IMR-90 (cell line): Measurements from ENCODE around the gene CAV3. TPM values are rescaled to one million over a fixed set of nuclear protein-coding genes. Genes with fewer than 3 reads are reported as not detected.

Source experiments
- ATAC-seq: fragments of 200-7000 bp; cut with Tn5 transposase; 2 replicates; pipeline ENCODE4 v1.9.1; 2020; ENCODE audit warnings: low read depth, mild to moderate bottlenecking, moderate library complexity
- BruUV-seq: library from RNA; stranded (reverse); fragments of 400-500 nt; replicated peaks from 2 replicates; lab custom pipeline; 2021; lab: Mats Ljungman, UMichigan
- CTCF ChIA-PET: fragments of 300-600 bp; formaldehyde crosslinking; extraction: SDS; loops from one replicate; lab custom pipeline; 2021; ENCODE audit warnings: antibody characterized with exemption; lab: Yijun Ruan, JAX
- POLR2A ChIA-PET: fragments of 300-600 bp; sonication (Branson Sonifier 250); formaldehyde crosslinking; loops from one replicate; lab custom pipeline; 2022; ENCODE audit warnings: antibody characterized with exemption; ENCODE audit not compliant: unreplicated experiment; lab: Charles Lee
- DNase-seq: peaks from one replicate; pipeline ENCODE4 v3.0.0; 2013
- H2AFZ ChIP-seq: replicated peaks from 2 replicates; pipeline ENCODE3; 2013; ENCODE audit warnings: low read length, mild to moderate bottlenecking; ENCODE audit not compliant: poor library complexity
- H2AK5ac ChIP-seq: 2 replicates; pipeline ENCODE4 v1.6.1; 2013; ENCODE audit warnings: low read depth, low read length, inconsistent platforms
- H2AK9ac ChIP-seq: replicated peaks from 2 replicates; pipeline ENCODE3; 2013; ENCODE audit warnings: mild to moderate bottlenecking, low read depth, low read length, moderate library complexity; ENCODE audit not compliant: poor library complexity
- H2BK120ac ChIP-seq: 2 replicates; pipeline ENCODE4 v1.6.1; 2013; ENCODE audit warnings: low read depth, low read length, inconsistent platforms
- H2BK15ac ChIP-seq: 3 replicates; pipeline ENCODE4 v1.6.1; 2013; ENCODE audit warnings: low read depth, low read length, inconsistent platforms
- H2BK20ac ChIP-seq: 2 replicates; pipeline ENCODE4 v1.6.1; 2013; ENCODE audit warnings: low read depth, mild to moderate bottlenecking, inconsistent platforms, low read length, moderate library complexity
- H2BK5ac ChIP-seq: 2 replicates; pipeline ENCODE4 v1.6.1; 2013; ENCODE audit warnings: mild to moderate bottlenecking, low read depth, low read length, inconsistent platforms; ENCODE audit not compliant: poor library complexity, severe bottlenecking
- H3K14ac ChIP-seq: replicated peaks from 2 replicates; pipeline ENCODE4 v1.6.1; 2013; ENCODE audit warnings: low read depth, low read length, inconsistent platforms
- H3K18ac ChIP-seq: 2 replicates; pipeline ENCODE4 v1.6.1; 2013; ENCODE audit warnings: low read depth, low read length, control low read depth
- H3K23ac ChIP-seq: 2 replicates; pipeline ENCODE4 v1.6.1; 2013; ENCODE audit warnings: low read depth, low read length, inconsistent platforms
- H3K27ac ChIP-seq: 2 replicates; pipeline ENCODE4 v1.5.1; 2013; ENCODE audit warnings: mild to moderate bottlenecking, control low read depth, low read length; ENCODE audit not compliant: insufficient read depth
- H3K27me3 ChIP-seq: 2 replicates; pipeline ENCODE4 v1.6.1; 2013; ENCODE audit warnings: low read length; ENCODE audit not compliant: control insufficient read depth, insufficient read depth
- H3K36me3 ChIP-seq: 2 replicates; pipeline ENCODE4 v1.6.1; 2013; ENCODE audit warnings: low read length, mixed read lengths; ENCODE audit not compliant: control insufficient read depth, insufficient read depth
- H3K4ac ChIP-seq: 2 replicates; pipeline ENCODE4 v1.6.1; 2013; ENCODE audit warnings: low read depth, low read length, inconsistent platforms
- H3K4me1 ChIP-seq: 2 replicates; pipeline ENCODE4 v1.6.1; 2013; ENCODE audit warnings: low read length, mixed read lengths; ENCODE audit not compliant: control insufficient read depth, insufficient read depth
- H3K4me2 ChIP-seq: 2 replicates; pipeline ENCODE4 v1.6.1; 2013; ENCODE audit warnings: low read depth, mild to moderate bottlenecking, control low read depth, low read length, moderate library complexity
- H3K4me3 ChIP-seq: 2 replicates; pipeline ENCODE4 v1.5.1; 2013; ENCODE audit warnings: low read depth, mild to moderate bottlenecking, control low read depth, low read length, moderate library complexity; ENCODE audit not compliant: insufficient read depth
- H3K56ac ChIP-seq: 2 replicates; pipeline ENCODE4 v1.6.1; 2013; ENCODE audit warnings: low read length, inconsistent platforms; ENCODE audit not compliant: insufficient read depth; ENCODE audit errors: extremely low read depth
- H3K79me1 ChIP-seq, 2 experiments: 2 replicates each; pipeline ENCODE4 v1.6.1; 2013; ENCODE audit warnings: low read length in 2 of 2, inconsistent platforms in 1 of 2, low read depth in 1 of 2
- H3K9ac ChIP-seq: 2 replicates; pipeline ENCODE4 v1.6.1; 2013; ENCODE audit warnings: low read depth, low read length, control low read depth
- H3K9me1 ChIP-seq: 2 replicates; pipeline ENCODE4 v1.6.1; 2013; ENCODE audit warnings: low read length, inconsistent platforms; ENCODE audit not compliant: insufficient read depth
- H3K9me3 ChIP-seq: 2 replicates; pipeline ENCODE4 v1.6.1; 2013; ENCODE audit warnings: low read length; ENCODE audit not compliant: control insufficient read depth, insufficient read depth
- H4K20me1 ChIP-seq: 2 replicates; pipeline ENCODE4 v1.6.1; 2013; ENCODE audit warnings: low read length, inconsistent platforms; ENCODE audit not compliant: insufficient read depth
- H4K5ac ChIP-seq: 2 replicates; pipeline ENCODE4 v1.6.1; 2013; ENCODE audit warnings: mild to moderate bottlenecking, low read depth, low read length, control low read depth
- H4K8ac ChIP-seq, 2 experiments: 2 replicates each; pipeline ENCODE4 v1.6.1; 2013; ENCODE audit warnings: low read depth in 2 of 2, low read length in 2 of 2, control low read depth in 1 of 2, inconsistent platforms in 1 of 2
- H4K91ac ChIP-seq: 2 replicates; pipeline ENCODE4 v1.6.1; 2013; ENCODE audit warnings: low read depth, low read length, inconsistent platforms; ENCODE audit not compliant: insufficient read depth
- BHLHE40 ChIP-seq: fragments of 150-350 bp; IDR thresholded peaks from 2 replicates; pipeline ENCODE4 v1.6.1; 2016; ENCODE audit warnings: mild to moderate bottlenecking, low read depth, low read length
- CEBPB ChIP-seq: IDR thresholded peaks from 2 replicates; pipeline ENCODE4 v1.6.1; 2012; ENCODE audit warnings: low read depth, low read length, improper control_type of control experiment
- CHD1 ChIP-seq: IDR thresholded peaks from 2 replicates; pipeline ENCODE4 v1.6.1; 2012; ENCODE audit warnings: low read depth, low read length, improper control_type of control experiment
- FOS ChIP-seq: fragments of 150-350 bp; IDR thresholded peaks from 2 replicates; pipeline ENCODE4 v1.6.1; 2016; ENCODE audit warnings: low read depth, low read length
- MAFK ChIP-seq: IDR thresholded peaks from 2 replicates; pipeline ENCODE4 v1.6.1; 2012; ENCODE audit warnings: low read depth, low read length, improper control_type of control experiment
- MAZ ChIP-seq: IDR thresholded peaks from 2 replicates; pipeline ENCODE4 v1.6.1; 2012; ENCODE audit warnings: low read depth, mild to moderate bottlenecking, low read length, improper control_type of control experiment, moderate library complexity, borderline replicate concordance
- MXI1 ChIP-seq: IDR thresholded peaks from 2 replicates; pipeline ENCODE4 v1.6.1; 2012; ENCODE audit warnings: low read depth, mild to moderate bottlenecking, low read length, moderate library complexity, borderline replicate concordance
- NFE2L2 ChIP-seq: fragments of 150-350 bp; IDR thresholded peaks from 2 replicates; pipeline ENCODE4 v1.6.1; 2016; ENCODE audit warnings: low read depth, mild to moderate bottlenecking, low read length
- POLR2A ChIP-seq: IDR thresholded peaks from 2 replicates; pipeline ENCODE4 v1.6.1; 2012; ENCODE audit warnings: mild to moderate bottlenecking, low read depth, low read length
- RAD21 ChIP-seq: IDR thresholded peaks from 2 replicates; pipeline ENCODE4 v1.6.1; 2012; ENCODE audit warnings: low read length, improper control_type of control experiment
- RCOR1 ChIP-seq: IDR thresholded peaks from 2 replicates; pipeline ENCODE4 v1.6.1; 2012; ENCODE audit warnings: mild to moderate bottlenecking, low read length, improper control_type of control experiment; ENCODE audit not compliant: insufficient replicate concordance
- RFX5 ChIP-seq: IDR thresholded peaks from 2 replicates; pipeline ENCODE4 v1.8.0; 2012; ENCODE audit warnings: low read depth, mild to moderate bottlenecking, low read length, moderate library complexity
- SMC3 ChIP-seq: fragments of 150-350 bp; IDR thresholded peaks from 2 replicates; pipeline ENCODE4 v1.6.1; 2016; ENCODE audit warnings: low read depth, mild to moderate bottlenecking, antibody characterized with exemption, low read length, moderate library complexity
- USF2 ChIP-seq: fragments of 150-350 bp; IDR thresholded peaks from 2 replicates; pipeline ENCODE4 v1.6.1; 2017; ENCODE audit warnings: mild to moderate bottlenecking, antibody characterized with exemption, low read length, low read depth
- WGBS, 2 experiments: methylation state at CpG; one replicate each; pipeline versions ENCODE4 v1.1.5 to v1.1.7; 2013; ENCODE audit warnings: missing lambda C conversion rate in 2 of 2; ENCODE audit not compliant: insufficient read length in 1 of 2; ENCODE audit errors: extremely low coverage in 2 of 2; 5-methylcytosine and 5-hydroxymethylcytosine counted together
- dilution Hi-C: fragments of 300-500 bp; cut with HindIII; formaldehyde crosslinking; loops from one replicate; pipeline ENCODE4 v1.14.3; 2018; ENCODE audit warnings: low sequenced_read_pairs; ENCODE audit not compliant: unreplicated experiment
- in situ Hi-C: fragments of 300-500 bp; cut with MboI; formaldehyde crosslinking; loops from 3 replicates; pipeline ENCODE4 v1.14.3; 2019; ENCODE audit warnings: low sequenced_read_pairs, inconsistent platforms, mixed read lengths
- intact Hi-C: fragments of 100-400 bp; cut with micrococcal nuclease; formaldehyde crosslinking; loops from 2 replicates; pipeline ENCODE4 v1.10.0; 2022
- polyA plus RNA-seq, 3 experiments: library from polyadenylated mRNA; depleted of rRNA; stranded (reverse); fragments of >200 nt; gene quantifications; 2 replicates each; pipeline ENCODE4 v1.2.3, GENCODE V29; 2012; ENCODE audit warnings: low replicate concordance in 1 of 3
- total RNA-seq: library from RNA; depleted of rRNA; stranded (reverse); fragments of >200 nt; gene quantifications from 2 replicates; pipeline ENCODE4 v1.2.3, GENCODE V29; 2012
- TF ChIP-seq, protein P1 (sequence below): conservative IDR thresholded peaks from 2 replicates; pipeline ENCODE4 v1.5.1; 2012; ENCODE audit warnings: mild to moderate bottlenecking, low read depth, low read length, improper control_type of control experiment

CAV3 gene
- total and polyA plus RNA-seq, 2 of the 4 experiments (the other 2 are of a cell fraction): 0.17 to 0.36 TPM

DNA sequence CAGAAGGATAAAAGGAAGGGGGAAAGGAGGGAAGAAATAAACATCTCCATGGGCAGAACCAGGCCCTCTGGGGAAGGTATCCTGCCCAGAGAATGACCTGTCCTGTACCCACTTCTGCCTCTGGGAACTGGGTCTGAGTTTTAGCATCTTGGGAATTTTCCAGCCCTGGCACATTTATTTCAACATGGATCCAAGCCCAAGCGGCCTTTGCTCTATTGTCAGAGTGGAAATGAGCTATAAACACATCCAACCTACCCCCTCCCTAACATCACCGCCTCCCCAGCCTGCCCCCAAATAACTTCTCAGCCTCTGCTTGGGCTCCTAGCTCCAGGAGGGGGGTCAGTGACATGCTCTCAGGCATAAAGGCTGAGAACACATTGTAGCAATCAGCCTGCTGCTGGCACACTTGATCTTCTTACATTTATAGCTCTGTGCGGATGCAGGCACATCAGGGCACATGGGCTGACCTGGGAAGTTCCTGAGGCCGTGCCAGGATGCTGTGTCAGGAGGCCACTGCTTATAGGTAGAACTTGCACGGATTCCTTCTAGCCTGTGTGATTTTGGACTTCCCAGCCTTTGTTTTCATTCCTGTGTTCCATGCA is 40.4 kb downstream of the CAV3 start:
- ChIA-PET POLR2A (no interaction called here), CTCF (no interaction called here)
- no CpG with 5 or more reads among the region's 5 CpGs for WGBS, 2 experiments

More for the DNA sequence above, 40.4 kb downstream of the CAV3 start:
- no peak overlapping the region for H2AK9ac ChIP-seq
- H3K18ac ChIP-seq: no peak overlapping the region
- no peak overlapping the region for H3K56ac ChIP-seq
- H3K36me3 ChIP-seq: no peaks in the 10 kb centered on the region
- no peak overlapping the region for H2BK15ac ChIP-seq
- no peak overlapping the region for H3K9ac ChIP-seq
- in situ Hi-C loops (loop anchor here (10.0 to 25.0 kb wide), 2 partner anchors 191 to 288 kb away; partner anchors contain the start of gene RAD18), dilution Hi-C loops (no loop called here), intact Hi-C loops (no loop called here)
- H3K27ac ChIP-seq: no peak overlapping the region
- H4K91ac ChIP-seq: no peak overlapping the region
- ATAC-seq (no peak), DNase-seq (no peak)
- no peak overlapping the region for H2BK20ac ChIP-seq
- H3K9me1 ChIP-seq: 0 out of 2 replicates have a peak, but pooled peaks cover 6% of the 10 kb centered on the region
- H3K9me3 ChIP-seq: no peaks in the 10 kb centered on the region
- H3K27me3 ChIP-seq: peaks cover under 1% of the 10 kb centered on the region; the same call in 1 of the 2 replicates
- no peak overlapping the region for H3K4ac ChIP-seq
- no peaks in the 10 kb centered on the region for H3K79me1 ChIP-seq
- H3K4me1 ChIP-seq: peaks cover 4% of the 10 kb centered on the region
- no peak overlapping the region for H3K4me3 ChIP-seq
- TF ChIP-seq FOS (no peak), RFX5 (no peak), MAFK (no peak), MAZ (no peak), CHD1 (no peak), SMC3 (no peak), CEBPB (no peak), BHLHE40 (no peak), POLR2A (no peak), RCOR1 (no peak), RAD21 (no peak), NFE2L2 (no peak), USF2 (no peak), MXI1 (no peak)
- TF ChIP-seq, protein P1, sequence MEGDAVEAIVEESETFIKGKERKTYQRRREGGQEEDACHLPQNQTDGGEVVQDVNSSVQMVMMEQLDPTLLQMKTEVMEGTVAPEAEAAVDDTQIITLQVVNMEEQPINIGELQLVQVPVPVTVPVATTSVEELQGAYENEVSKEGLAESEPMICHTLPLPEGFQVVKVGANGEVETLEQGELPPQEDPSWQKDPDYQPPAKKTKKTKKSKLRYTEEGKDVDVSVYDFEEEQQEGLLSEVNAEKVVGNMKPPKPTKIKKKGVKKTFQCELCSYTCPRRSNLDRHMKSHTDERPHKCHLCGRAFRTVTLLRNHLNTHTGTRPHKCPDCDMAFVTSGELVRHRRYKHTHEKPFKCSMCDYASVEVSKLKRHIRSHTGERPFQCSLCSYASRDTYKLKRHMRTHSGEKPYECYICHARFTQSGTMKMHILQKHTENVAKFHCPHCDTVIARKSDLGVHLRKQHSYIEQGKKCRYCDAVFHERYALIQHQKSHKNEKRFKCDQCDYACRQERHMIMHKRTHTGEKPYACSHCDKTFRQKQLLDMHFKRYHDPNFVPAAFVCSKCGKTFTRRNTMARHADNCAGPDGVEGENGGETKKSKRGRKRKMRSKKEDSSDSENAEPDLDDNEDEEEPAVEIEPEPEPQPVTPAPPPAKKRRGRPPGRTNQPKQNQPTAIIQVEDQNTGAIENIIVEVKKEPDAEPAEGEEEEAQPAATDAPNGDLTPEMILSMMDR: no peak
- no peak overlapping the region for H3K23ac ChIP-seq
- H3K14ac ChIP-seq: no peak overlapping the region
- H2AFZ ChIP-seq: no peak overlapping the region
- H2BK120ac ChIP-seq: 0 out of 2 replicates have a peak overlapping the region, but pooled peaks have one; percentile 14
- H3K4me2 ChIP-seq: no peak overlapping the region
- no TSS peak for BruUV-seq
- no peaks in the 10 kb centered on the region for H4K20me1 ChIP-seq
- no peak overlapping the region for H4K8ac ChIP-seq
- no peak overlapping the region for H4K5ac ChIP-seq
- H2AK5ac ChIP-seq: no peak overlapping the region
- no peak overlapping the region for H2BK5ac ChIP-seq
